ENCODE data around the gene FRMPD4. TPM values are rescaled to one million over a fixed set of nuclear protein-coding genes. Genes with fewer than 3 reads are reported as not detected.

The FRMPD4 gene
- total RNA-seq, 1 experiment from 2014 or later: not detected

- Histone ChIP-seq H3K9me3 (ENCODE audit: insufficient read depth, low read depth) (no peaks in the 10 kb centered on the region), H4K20me1 (ENCODE audit: insufficient read depth) (no peaks in the 10 kb centered on the region), H2AFZ (no peak overlapping the region), H3K27me3 (ENCODE audit: insufficient read depth, low read depth) (no peaks in the 10 kb centered on the region), H3F3A (ENCODE audit: insufficient read depth, low read depth) (no peaks in the 10 kb centered on the region), H3K9me2 (ENCODE audit: insufficient read depth) (no peaks in the 10 kb centered on the region), H3K79me2 (ENCODE audit: low read depth) (no peaks in the 10 kb centered on the region), H3K27ac (no peak overlapping the region), H3K36me3 (ENCODE audit: low read depth) (no peaks in the 10 kb centered on the region), H3K4me2 (no peak overlapping the region), H3K4me3 (no peak overlapping the region), H3K4me1 (replicated peaks; ENCODE audit: insufficient read depth) (no peaks in the 10 kb centered on the region)
- TF ChIP-seq EZH2 (IDR thresholded peaks at IDR 0.05; ENCODE audit: low read depth) (no peak), CTCF (conservative IDR thresholded peaks at IDR 0.05) (no peak)
- intact Hi-C loops (cut with micrococcal nuclease; ENCODE audit: unreplicated experiment): no loop called here
- ChIA-PET CTCF (no interaction called here), POLR2A (ENCODE audit: unreplicated experiment) (interaction anchor here (0.6 to 0.7 kb wide), 2 partner anchors 58 to 262 kb away, joined by 3 to 6 read pairs; no protein-coding TSS in a partner anchor)
- BruUV-seq (replicated peaks): no TSS peak
- no peak for DNase-seq
Measured at GRCh38 chrX:12647230-12647629, 509.0 kb downstream of the FRMPD4 start.

GRCh38 chrX:12648995-12649394 lies 510.7 kb downstream of the FRMPD4 start:
- Histone ChIP-seq H3K4me1 (replicated peaks; ENCODE audit: insufficient read depth) (no peaks in the 10 kb centered on the region), H3F3A (ENCODE audit: insufficient read depth, low read depth) (no peaks in the 10 kb centered on the region), H2AFZ (no peak overlapping the region), H3K4me3 (no peak overlapping the region), H3K4me2 (no peak overlapping the region), H3K79me2 (ENCODE audit: low read depth) (no peaks in the 10 kb centered on the region), H3K36me3 (ENCODE audit: low read depth) (no peaks in the 10 kb centered on the region), H3K27me3 (ENCODE audit: insufficient read depth, low read depth) (no peaks in the 10 kb centered on the region), H3K27ac (no peak overlapping the region), H3K9me3 (ENCODE audit: insufficient read depth, low read depth) (no peaks in the 10 kb centered on the region), H3K9me2 (ENCODE audit: insufficient read depth) (no peaks in the 10 kb centered on the region), H4K20me1 (ENCODE audit: insufficient read depth) (no peaks in the 10 kb centered on the region)
- BruUV-seq (replicated peaks): no TSS peak
- intact Hi-C loops (cut with micrococcal nuclease; ENCODE audit: unreplicated experiment): no loop called here
- ChIA-PET CTCF (no interaction called here), POLR2A (ENCODE audit: unreplicated experiment) (no interaction called here)
- no peak for DNase-seq
- TF ChIP-seq EZH2 (IDR thresholded peaks at IDR 0.05; ENCODE audit: low read depth) (no peak), CTCF (conservative IDR thresholded peaks at IDR 0.05) (no peak)

- Histone ChIP-seq H3K9me2 (ENCODE audit: insufficient read depth) (no peaks in the 10 kb centered on the region), H3F3A (ENCODE audit: insufficient read depth, low read depth) (no peaks in the 10 kb centered on the region), H3K27ac (no peak overlapping the region), H2AFZ (no peak overlapping the region), H3K36me3 (ENCODE audit: low read depth) (no peaks in the 10 kb centered on the region), H3K4me1 (replicated peaks; ENCODE audit: insufficient read depth) (no peaks in the 10 kb centered on the region), H4K20me1 (ENCODE audit: insufficient read depth) (no peaks in the 10 kb centered on the region), H3K27me3 (ENCODE audit: insufficient read depth, low read depth) (no peaks in the 10 kb centered on the region), H3K9me3 (ENCODE audit: insufficient read depth, low read depth) (no peaks in the 10 kb centered on the region), H3K4me2 (no peak overlapping the region), H3K79me2 (ENCODE audit: low read depth) (no peaks in the 10 kb centered on the region), H3K4me3 (no peak overlapping the region)
- ChIA-PET POLR2A (ENCODE audit: unreplicated experiment) (no interaction called here), CTCF (no interaction called here)
- no TSS peak for BruUV-seq (replicated peaks)
- no peak for TF ChIP-seq EZH2 (IDR thresholded peaks at IDR 0.05; ENCODE audit: low read depth)
- TF ChIP-seq CTCF (conservative IDR thresholded peaks at IDR 0.05): no peak
- intact Hi-C loops (cut with micrococcal nuclease; ENCODE audit: unreplicated experiment): no loop called here
- no peak for DNase-seq
Measured at GRCh38 chrX:12657433-12657832, 519.2 kb downstream of the FRMPD4 start.

Data from PC-9 (cell line).